T47D (cell line): ENCODE measurements around the gene PDK3.

ENCODE experiments used
- DNase-seq, 2 experiments: peaks; one replicate each; pipeline versions ENCODE4 v3.0.0 to v3.0.0-alpha.2; 2011 to 2012; ENCODE audit warnings: low read depth in 1 of 2, low spot score in 1 of 2
- JUND ChIP-seq: IDR thresholded peaks from 2 replicates; pipeline ENCODE4 v1.6.1; 2012; ENCODE audit warnings: low read depth
- in situ Hi-C: cut with HindIII; loops from 2 replicates; pipeline ENCODE4 v1.10.0; 2016; ENCODE audit warnings: low sequenced_read_pairs, low pct_unique_long_range_greater_than_20kb

Gene PDK3

GRCh38 chrX:24487571-24487970, 22.5 kb downstream of the PDK3 start:
- no peak for TF ChIP-seq JUND
- no peak for DNase-seq
- in situ Hi-C loops = no loop called here

GRCh38 chrX:24491741-24492140, 26.7 kb downstream of the PDK3 start:
- in situ Hi-C loops = no loop called here

GRCh38 chrX:24493740-24494581, 28.9 kb downstream of the PDK3 start:
- no peak for TF ChIP-seq JUND
- peak in 1 of 2 experiments; percentile 84 for DNase-seq
- in situ Hi-C loops = no loop called here

More at GRCh38 chrX:24491741-24492140, 26.7 kb downstream of the PDK3 start:
- TF ChIP-seq JUND = no peak
- DNase-seq = peak in 1 of 2 experiments; percentile 87

GRCh38 chrX:24494647-24495075, 29.6 kb downstream of the PDK3 start:
- no peak for TF ChIP-seq JUND
- in situ Hi-C loops = no loop called here
- DNase-seq = peak; percentile 5 to 92

GRCh38 chrX:24495700-24496099, 30.6 kb downstream of the PDK3 start:
- in situ Hi-C loops = no loop called here
- TF ChIP-seq JUND = no peak
- DNase-seq = no peak

- peak; percentile 26 to 73 for DNase-seq
- no peak for TF ChIP-seq JUND
- in situ Hi-C loops = no loop called here
Observed at GRCh38 chrX:24498181-24498580, 33.1 kb downstream of the PDK3 start.

- TF ChIP-seq JUND = no peak
- DNase-seq = peak in 1 of 2 experiments; percentile 48
- in situ Hi-C loops = no loop called here
Observed at GRCh38 chrX:24498975-24499374, 33.9 kb downstream of the PDK3 start.

- in situ Hi-C loops = no loop called here
- TF ChIP-seq JUND = no peak
- peak in 1 of 2 experiments; percentile 54 for DNase-seq
Observed at GRCh38 chrX:24506082-24506481, 41.0 kb downstream of the PDK3 start.

GRCh38 chrX:24508375-24508774, 43.3 kb downstream of the PDK3 start:
- TF ChIP-seq JUND = no peak
- in situ Hi-C loops = no loop called here

GRCh38 chrX:24513416-24513815, 48.3 kb downstream of the PDK3 start:
- in situ Hi-C loops = no loop called here

More at GRCh38 chrX:24508375-24508774, 43.3 kb downstream of the PDK3 start:
- DNase-seq = no peak

GRCh38 chrX:24515447-24515846, 50.4 kb downstream of the PDK3 start:
- TF ChIP-seq JUND = no peak
- DNase-seq = peak; percentile 8 to 37
- in situ Hi-C loops = no loop called here

More at GRCh38 chrX:24513416-24513815, 48.3 kb downstream of the PDK3 start:
- TF ChIP-seq JUND = no peak
- DNase-seq = no peak

- DNase-seq = no peak
- TF ChIP-seq JUND = no peak
- in situ Hi-C loops = no loop called here
Observed at GRCh38 chrX:24520472-24520871, 55.4 kb downstream of the PDK3 start.

GRCh38 chrX:24525455-24525854, 60.4 kb downstream of the PDK3 start:
- no peak for TF ChIP-seq JUND
- in situ Hi-C loops = no loop called here
- DNase-seq = no peak

- no peak for DNase-seq
- in situ Hi-C loops = no loop called here
Observed at GRCh38 chrX:24526616-24527015, 61.5 kb downstream of the PDK3 start.

More at GRCh38 chrX:24526616-24527015, 61.5 kb downstream of the PDK3 start:
- TF ChIP-seq JUND = no peak
